OCI-LY1 (cell line): ENCODE results near the gene TADA3.

Source experiments
- CTCF ChIP-seq: fragments of 200-600 bp; sonication (generic), shearing (Covaris generic); IDR thresholded peaks from 2 replicates; pipeline ENCODE4 v1.5.1; 2017; ENCODE audit warnings: mild to moderate bottlenecking, antibody characterized with exemption, low read length, moderate library complexity, mixed read lengths
- EZH2 ChIP-seq: fragments of 200-600 bp; sonication (generic), shearing (Covaris generic); IDR thresholded peaks from 2 replicates; pipeline ENCODE4 v1.8.0; 2017; ENCODE audit warnings: borderline replicate concordance, mixed run types, mild to moderate bottlenecking, antibody characterized with exemption, low read length, moderate library complexity, mixed read lengths

GRCh38 chr3:9795207-9795606 is 2.9 kb upstream of the TADA3 start:
- TF ChIP-seq CTCF = no peak
- no peak for TF ChIP-seq EZH2
